ENCODE data around the gene MSI2.

Gene MSI2

GRCh38 chr17:57544834-57545463 lies 288.6 kb downstream of the MSI2 start:
- DNase-seq (ENCODE audit: low read depth) = no peak
- no peak overlapping the region for H3K4me3 ChIP-seq (ENCODE audit: low read length)
- TF ChIP-seq, protein P1, sequence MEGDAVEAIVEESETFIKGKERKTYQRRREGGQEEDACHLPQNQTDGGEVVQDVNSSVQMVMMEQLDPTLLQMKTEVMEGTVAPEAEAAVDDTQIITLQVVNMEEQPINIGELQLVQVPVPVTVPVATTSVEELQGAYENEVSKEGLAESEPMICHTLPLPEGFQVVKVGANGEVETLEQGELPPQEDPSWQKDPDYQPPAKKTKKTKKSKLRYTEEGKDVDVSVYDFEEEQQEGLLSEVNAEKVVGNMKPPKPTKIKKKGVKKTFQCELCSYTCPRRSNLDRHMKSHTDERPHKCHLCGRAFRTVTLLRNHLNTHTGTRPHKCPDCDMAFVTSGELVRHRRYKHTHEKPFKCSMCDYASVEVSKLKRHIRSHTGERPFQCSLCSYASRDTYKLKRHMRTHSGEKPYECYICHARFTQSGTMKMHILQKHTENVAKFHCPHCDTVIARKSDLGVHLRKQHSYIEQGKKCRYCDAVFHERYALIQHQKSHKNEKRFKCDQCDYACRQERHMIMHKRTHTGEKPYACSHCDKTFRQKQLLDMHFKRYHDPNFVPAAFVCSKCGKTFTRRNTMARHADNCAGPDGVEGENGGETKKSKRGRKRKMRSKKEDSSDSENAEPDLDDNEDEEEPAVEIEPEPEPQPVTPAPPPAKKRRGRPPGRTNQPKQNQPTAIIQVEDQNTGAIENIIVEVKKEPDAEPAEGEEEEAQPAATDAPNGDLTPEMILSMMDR (IDR thresholded peaks at IDR 0.05; ENCODE audit: insufficient read depth, low read depth, low read length, missing control alignments) = no peak

DNA sequence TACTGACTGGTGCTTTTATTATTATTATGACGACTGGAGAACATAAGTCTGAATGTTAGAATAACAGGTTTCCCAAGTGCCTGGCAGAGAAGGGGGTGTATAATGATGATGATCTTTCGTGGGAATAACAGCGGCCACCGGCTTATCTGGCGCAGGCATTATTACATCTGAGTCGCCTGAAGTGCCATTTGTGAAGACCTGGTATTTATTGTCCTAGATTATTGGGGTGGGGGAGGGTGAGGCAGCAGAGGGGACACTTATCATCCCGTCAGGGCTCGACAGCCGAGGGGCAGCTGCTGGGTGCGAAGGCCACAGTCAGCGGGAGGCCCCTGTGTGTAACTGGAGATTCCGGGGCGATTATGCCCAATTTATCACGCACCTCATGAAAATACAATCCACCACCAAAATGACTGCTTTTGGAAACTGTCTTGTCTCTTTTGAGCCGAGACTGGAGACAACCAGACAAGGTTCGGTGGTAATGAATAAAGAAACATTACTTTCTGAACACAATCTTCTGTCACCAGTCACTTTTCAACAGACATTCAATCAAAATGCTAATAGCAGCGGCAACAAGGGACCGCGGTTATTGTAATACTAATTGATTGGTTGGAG lies 289.5 kb downstream of the MSI2 start:
- DNase-seq (ENCODE audit: low read depth) = no peak
- H3K4me3 ChIP-seq (ENCODE audit: low read length) = no peak overlapping the region
- TF ChIP-seq, protein P1 (IDR thresholded peaks at IDR 0.05; ENCODE audit: insufficient read depth, low read depth, low read length, missing control alignments) = no peak

GRCh38 chr17:57548421-57549410 lies 292.4 kb downstream of the MSI2 start:
- H3K4me3 ChIP-seq (ENCODE audit: low read length) = no peak overlapping the region
- no peak for DNase-seq (ENCODE audit: low read depth)
- TF ChIP-seq, protein P1 (IDR thresholded peaks at IDR 0.05; ENCODE audit: insufficient read depth, low read depth, low read length, missing control alignments) = no peak

DNA sequence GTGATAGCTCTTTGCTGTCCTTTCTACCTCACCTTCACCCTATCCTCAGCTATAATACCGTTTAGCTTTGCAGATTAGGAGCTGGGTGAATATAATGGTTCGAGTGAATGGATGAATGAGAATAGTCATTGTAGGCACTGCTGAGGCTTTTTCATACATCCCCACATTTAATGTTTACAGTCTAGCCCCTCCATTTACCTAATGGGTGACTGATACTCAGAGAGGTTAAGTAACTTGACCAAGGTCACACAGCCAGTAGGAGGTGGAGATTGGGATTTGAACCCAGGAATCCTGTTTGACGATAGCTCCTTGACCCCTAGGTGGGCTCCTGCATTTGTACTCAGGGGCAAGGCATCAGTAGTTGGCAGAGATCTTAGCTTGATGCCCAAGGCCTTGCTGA lies 293.1 kb downstream of the MSI2 start:
- no peak overlapping the region for H3K4me3 ChIP-seq (ENCODE audit: low read length)
- DNase-seq (ENCODE audit: low read depth) = no peak
- TF ChIP-seq, protein P1 (IDR thresholded peaks at IDR 0.05; ENCODE audit: insufficient read depth, low read depth, low read length, missing control alignments) = no peak

- H3K4me3 ChIP-seq (ENCODE audit: low read length) = no peak overlapping the region
- no peak for DNase-seq (ENCODE audit: low read depth)
- TF ChIP-seq, protein P1 (IDR thresholded peaks at IDR 0.05; ENCODE audit: insufficient read depth, low read depth, low read length, missing control alignments) = no peak
These were observed 293.7 kb downstream of the MSI2 start for GRCh38 chr17:57550016-57550415.

DNA sequence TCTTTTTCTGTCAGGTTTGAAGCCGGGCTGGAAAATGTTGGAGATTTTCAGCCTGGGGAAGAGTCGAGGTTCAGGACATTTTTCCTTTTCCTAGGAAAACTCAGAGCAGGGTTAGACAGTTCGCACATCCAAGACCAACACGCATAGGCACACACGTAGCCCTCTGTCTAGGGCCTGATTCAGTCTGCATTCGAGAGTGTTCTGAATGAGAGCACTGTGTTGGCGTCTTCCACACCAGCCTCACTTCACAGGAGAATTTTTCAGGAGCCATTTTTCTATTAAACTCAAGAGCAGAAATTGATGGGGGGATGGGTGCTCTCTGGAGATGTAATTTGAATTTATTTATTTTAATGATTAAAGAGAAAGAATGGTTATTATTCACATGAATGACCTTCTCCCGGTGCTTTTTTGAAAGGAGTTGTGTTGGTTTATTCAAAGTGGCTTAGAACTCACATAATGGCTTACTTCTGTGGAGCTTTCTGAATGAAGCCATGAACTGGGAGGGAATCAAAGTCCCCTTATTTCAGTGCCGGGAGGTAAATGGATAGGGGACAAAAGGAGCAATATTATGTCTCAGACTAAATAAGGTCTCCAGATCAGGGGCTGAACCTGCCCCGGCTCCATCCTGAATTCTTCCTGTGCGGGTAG lies 294.5 kb downstream of the MSI2 start:
- H3K4me3 ChIP-seq (ENCODE audit: low read length) = no peak overlapping the region
- TF ChIP-seq, protein P1 (IDR thresholded peaks at IDR 0.05; ENCODE audit: insufficient read depth, low read depth, low read length, missing control alignments) = no peak
- no peak for DNase-seq (ENCODE audit: low read depth)

Measured in epithelial cell of esophagus (primary cell).